ENCODE results near the gene UBR1.
"Not testable (repeated sequence)": the region's sequence is repeated elsewhere in the genome, so short reads cannot be mapped to it uniquely, and the experiment has no call there.

UBR1 gene

GRCh38 chr15:42954291-42954690 lies 151.5 kb downstream of the UBR1 start:
- no peak for DNase-seq

- not testable (repeated sequence) for DNase-seq
Observed at GRCh38 chr15:42948898-42949297, 156.9 kb downstream of the UBR1 start.

- no peak for DNase-seq
Observed at GRCh38 chr15:42940527-42940926, 165.3 kb downstream of the UBR1 start.

GRCh38 chr15:42939841-42940240 lies 166.0 kb downstream of the UBR1 start:
- no peak for DNase-seq

- no peak for DNase-seq
Observed at GRCh38 chr15:42937143-42937542, 168.7 kb downstream of the UBR1 start.

GRCh38 chr15:42933886-42934667 lies 171.8 kb downstream of the UBR1 start:
- no peak for DNase-seq

DNA sequence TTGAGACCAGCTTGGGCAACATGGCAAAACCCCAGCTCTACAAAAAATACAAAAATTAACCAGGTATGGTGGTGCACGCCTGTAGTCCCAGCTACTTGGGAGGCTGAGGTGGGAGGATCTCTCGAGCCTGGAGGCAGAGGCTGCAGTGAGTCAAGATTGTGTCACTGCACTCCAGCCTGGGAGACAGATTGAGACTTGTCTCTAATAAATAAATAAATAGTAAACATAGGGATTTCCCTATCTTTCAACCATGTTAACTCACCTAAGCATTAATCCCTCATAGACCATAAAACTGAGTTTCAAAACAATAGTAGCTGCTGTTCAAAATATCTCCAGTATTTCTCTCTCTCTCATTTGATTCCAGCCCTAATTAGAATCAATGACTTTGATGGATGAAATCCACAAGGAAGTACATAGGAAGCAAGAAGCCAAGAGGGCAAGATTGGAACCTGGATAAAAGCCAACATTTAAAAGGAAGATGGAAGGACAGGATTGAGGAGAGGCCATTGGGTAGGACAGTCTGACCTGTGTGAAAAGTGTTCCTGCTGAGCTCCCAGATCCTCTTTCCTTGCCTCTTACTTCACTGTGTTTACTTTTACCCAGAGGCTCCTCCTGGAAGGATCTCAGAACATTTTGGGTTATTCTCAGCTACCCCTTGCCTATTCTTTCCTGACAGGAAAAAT lies 172.9 kb downstream of the UBR1 start:
- no peak for DNase-seq

DNA sequence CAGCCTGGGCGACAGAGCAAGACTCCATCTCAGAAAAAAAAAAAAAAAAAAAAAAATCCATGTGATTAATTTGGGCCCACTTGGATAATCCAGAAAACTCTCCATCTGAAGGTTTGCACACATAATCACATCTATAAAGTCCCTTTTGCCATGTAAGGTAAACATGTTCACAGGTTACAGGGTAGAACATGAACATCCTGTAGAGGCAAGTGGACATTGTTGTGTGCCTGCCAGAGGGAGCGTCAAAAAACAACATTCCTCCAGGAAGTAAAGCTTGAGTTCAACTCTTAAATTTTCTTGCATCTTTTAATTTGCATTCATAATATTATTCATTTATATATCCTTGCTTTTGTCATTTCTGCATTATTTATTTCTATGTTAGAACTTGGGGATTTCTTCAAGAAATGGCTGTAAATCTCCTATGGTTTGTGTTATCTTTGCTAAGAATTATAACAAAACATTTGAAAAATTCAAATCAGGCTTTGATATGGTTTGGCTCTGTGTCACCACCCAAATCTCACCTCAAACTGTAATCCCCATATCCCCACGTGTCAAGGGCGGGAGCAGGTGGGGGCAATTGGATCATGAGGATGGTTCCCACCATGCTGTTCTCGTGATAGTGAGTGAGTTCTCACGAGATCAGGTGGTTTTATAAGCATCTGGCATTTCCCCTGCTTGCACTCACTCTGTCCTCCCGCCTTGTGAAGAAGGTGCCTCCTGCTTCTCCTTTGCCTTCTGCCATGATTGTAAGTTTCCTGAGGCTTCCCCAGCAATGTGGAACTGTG lies 173.9 kb downstream of the UBR1 start:
- DNase-seq = no peak

DNA sequence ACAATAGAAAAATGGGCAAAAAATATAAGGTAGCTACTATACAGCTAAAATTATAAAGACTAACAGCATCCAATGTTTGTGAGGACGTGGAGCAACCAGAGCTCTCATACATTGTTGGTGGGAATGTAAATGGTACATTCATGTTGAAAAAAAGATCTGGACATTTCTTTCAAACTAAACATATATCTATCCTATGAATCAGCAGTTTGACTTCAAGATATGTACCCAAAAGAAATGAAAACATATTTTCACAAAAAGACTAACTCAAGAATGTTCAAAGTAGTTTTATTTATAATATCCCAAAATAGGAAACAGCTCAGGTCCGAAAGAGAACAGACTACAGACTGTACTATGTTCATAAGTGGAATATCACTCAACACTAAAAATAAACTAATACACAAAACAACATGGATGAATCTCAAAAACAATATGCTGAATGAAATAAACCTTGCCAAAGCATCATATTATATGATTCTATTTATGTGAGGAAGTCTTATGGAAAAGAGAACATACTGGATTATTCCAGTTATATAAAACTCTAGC lies 176.5 kb downstream of the UBR1 start:
- DNase-seq = no peak

- DNase-seq = peak; percentile 4
Observed at GRCh38 chr15:42921342-42921731, 184.5 kb downstream of the UBR1 start.

- peak; percentile 99 for DNase-seq
Observed at GRCh38 chr15:42920519-42921341, 185.1 kb downstream of the UBR1 start, which contains the start of gene TTBK2. Gene TTBK2, minus strand, starts transcription at chr15:42920778. Its CDS starts 42,161 bp downstream, at chr15:42878617.

DNA sequence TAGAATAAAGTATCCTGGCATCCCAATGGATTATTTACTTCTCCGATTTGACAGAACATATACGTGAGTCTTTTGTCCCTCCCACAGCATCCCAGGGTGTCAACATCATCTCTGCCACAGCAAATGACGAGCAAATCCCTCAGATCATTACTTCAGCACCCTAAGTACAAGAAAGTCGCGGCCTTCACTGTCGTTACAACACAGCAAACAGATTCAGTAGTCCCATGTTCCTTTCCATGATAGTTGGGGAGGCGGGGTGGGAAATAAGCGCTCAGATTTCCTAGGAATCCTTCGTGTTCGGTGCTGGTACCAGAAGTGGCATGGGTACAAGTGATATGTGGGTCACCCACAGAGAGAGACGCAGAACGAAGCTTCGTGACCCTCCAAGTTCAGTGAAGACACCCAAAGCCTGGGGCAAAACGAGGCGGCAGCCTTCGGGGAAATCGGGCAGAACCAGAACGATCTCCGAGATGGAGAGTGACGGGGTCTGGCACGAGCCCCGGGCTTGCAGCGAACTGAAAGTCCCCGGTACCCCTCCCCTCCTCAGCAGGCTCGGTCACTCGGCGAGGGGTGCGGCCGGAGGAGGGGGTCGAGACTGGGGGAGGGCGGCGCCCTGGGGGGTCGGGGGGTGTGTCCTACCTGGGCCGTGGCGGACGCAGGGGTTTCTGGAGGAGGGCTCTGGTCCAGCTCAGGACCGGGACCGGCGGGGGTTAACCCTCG lies 185.9 kb downstream of the UBR1 start:
- peak; percentile 25 for DNase-seq

DNA sequence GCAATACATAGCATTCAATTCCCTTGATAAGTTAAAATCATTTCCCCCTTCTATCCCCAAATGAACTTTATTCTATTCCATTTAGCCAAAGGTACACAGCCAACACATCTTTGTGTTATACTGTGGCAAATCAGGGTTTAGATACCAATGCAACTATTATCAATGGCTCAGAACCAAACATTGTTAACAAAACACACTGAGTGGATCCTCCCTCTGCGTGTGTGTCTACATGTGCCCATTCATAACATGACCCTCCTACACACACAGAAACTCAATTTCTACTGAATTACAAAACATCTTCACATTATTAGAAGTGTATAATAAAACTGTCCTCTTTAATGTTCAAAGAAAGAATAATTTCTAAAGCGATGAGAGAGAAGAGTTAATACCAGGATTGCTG lies 186.5 kb downstream of the UBR1 start:
- DNase-seq = no peak

- DNase-seq = no peak
Observed at GRCh38 chr15:42918047-42918446, 187.8 kb downstream of the UBR1 start.

- no peak for DNase-seq
Observed at GRCh38 chr15:42915654-42916315, 190.1 kb downstream of the UBR1 start.

- peak; percentile 4 for DNase-seq
Observed at GRCh38 chr15:42914728-42915497, 190.9 kb downstream of the UBR1 start.

GRCh38 chr15:42911058-42911592 lies 194.7 kb downstream of the UBR1 start:
- DNase-seq = peak; percentile 64

DNA sequence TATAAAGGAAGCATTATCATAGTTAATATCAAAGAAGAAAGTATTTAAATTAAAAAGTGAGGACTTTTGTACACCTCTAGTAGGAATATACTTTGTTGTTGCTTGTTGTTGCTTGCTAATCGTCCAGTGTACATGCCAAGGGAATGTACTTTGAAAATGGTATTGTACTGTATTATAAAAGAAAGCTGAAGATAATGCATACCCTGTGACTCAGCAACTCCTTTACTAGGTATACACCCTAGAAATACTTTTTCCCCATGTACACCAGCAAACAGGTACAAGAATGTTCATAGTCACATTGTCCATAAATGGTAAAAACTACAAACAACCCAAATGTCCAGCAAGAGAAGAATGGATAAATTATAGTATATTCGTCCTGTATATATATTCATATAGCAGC lies 197.3 kb downstream of the UBR1 start:
- DNase-seq = no peak

DNA sequence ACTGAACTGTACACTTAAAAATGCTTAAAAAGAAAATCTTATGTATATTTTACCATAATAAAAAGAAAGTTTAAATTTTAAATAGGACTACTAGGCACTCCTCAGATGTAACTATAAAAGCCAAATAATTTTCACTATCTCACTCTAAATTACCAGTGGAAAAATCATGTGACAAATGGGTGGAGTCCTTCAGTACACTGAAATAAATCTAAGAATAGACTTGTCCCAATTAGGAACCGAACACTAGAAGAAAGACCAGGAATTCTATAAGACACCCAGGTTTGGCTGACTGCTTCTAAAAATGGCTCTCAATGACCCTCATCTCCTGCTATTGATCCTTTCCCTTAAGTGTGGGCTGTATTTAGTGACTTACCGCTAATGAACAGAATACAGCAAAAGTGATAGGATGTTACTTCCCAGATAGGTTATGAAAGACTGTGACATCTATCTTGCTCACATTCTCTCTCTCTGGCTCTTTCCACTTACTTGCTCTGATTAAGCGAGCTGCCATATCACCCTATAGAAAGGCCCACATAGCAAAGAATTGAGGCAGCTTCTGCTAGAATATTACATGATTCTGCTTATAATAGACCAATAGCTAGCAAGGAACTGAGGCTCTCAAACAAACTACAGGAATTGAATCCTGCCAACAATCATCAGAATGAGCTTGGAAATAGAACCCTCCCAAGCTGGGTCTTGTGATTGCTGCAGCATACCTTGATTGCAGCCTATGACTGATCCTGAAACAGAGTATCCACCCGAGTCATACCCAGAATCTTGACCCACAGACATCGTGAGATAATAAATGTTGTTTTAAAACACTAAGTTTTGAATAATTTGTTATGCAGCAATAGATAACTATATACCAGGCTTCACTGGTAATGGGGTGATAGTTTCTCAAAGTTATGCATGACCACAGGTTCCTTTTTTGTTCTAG lies 202.2 kb downstream of the UBR1 start:
- DNase-seq = no peak

All from fibroblast of skin of right quadriceps (primary cell).